NOMO-1 treated with dmso at 0.1 percent for 144 hours (cell line): ENCODE results near the gene SHROOM3.
A peak's percentile ranks its signal among the peaks of the same experiment; 100 is the strongest.

Source experiments
- DNase-seq: peaks from one replicate; lab custom pipeline; 2025; ENCODE audit not compliant: unreplicated experiment; lab: John Stamatoyannopoulos, UW

Gene SHROOM3

DNA sequence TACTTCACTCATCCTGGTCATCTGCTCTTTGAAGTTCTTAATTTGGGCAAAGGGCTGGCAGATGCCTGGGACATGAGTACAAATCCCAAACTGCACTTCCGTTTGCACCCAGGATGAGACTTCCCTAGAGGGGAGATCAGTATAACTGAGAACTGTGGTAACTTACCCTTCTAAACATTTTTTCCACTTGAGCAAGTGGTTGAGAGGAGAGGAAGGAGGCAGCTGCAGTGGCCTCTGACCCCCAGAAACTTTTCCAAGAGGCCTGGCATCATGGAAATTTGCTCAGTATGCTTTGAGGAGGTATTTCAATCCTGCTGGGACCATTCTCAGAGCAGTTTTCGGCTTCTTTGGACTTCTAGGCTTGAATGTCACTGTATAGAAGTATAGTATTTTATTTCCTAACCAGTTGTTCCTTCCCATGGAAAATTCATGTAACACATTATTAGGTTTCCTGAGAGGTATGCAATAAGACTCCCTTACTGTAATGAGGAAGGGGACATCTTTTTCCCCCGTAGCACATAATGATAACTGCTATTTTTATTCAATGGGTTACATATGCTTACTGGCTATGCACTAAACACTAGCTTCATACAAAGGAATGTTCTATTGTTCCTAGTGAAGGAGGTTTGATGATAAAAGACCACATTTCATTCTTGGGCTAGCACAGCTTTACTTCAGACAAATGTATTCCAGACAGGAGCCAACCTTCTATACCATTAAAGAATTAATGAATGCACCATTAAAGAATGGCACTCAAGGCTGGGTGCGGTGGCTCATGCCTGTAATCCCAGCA, 129.3 kb downstream of the SHROOM3 start:
- no peak for DNase-seq

DNA sequence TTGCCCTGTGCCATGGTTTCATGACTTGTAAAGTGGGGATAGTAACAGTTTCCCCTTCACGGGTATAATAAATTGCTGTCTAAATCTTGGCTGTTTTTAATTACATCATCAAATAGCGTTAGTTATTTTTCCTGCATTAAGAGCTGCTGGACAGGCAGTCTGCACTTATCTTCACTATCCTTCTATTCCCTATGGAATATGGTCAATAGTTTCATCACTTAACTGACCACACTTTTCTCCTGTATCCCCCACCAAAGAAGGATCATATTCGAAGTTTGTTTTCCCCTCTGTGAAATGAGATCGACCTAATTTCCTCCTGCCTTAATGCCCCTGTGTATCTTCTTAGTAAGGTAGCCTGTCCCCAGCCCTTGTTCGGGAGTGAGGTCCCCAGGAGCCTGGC, 133.2 kb downstream of the SHROOM3 start:
- no peak for DNase-seq

DNA sequence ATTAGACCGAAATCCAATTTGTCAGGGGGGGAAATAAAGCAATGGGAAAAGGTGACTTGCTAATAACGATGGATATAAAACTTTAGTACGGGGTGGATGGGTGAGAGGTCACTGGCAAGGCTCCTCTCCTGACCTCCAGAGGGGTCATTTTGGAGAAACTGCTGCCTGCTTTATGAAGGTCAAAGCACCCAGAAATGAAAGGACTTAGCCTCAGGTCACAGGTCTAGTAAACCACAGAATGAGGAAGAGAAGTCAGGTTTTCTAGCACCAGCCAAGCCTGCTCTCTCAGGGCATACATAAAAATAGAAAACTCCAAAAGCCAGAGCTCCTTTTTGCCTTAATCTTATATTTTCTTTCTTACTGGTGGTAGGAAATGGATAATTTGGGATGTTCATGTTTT, 134.2 kb downstream of the SHROOM3 start:
- DNase-seq, result no peak

DNA sequence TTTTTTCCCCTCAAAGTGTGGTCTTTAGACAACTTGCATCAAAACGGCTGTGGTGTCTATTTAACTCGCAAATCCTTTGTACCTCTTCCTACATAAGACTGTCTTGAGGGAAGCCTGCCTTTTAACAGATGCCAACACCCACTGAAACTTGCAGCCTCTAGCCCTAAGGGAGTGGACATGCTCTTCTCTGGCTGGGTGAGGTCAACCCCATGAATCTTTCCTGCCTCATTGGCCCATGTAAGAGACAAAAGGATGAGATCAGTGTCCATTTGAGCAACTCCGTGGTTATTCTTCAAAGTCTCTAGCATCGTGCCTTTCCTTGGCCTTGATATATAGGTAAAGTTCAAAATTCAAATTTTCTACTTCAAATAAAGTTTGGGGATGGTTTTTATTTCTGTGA, 134.7 kb downstream of the SHROOM3 start:
- DNase-seq, result no peak

DNA sequence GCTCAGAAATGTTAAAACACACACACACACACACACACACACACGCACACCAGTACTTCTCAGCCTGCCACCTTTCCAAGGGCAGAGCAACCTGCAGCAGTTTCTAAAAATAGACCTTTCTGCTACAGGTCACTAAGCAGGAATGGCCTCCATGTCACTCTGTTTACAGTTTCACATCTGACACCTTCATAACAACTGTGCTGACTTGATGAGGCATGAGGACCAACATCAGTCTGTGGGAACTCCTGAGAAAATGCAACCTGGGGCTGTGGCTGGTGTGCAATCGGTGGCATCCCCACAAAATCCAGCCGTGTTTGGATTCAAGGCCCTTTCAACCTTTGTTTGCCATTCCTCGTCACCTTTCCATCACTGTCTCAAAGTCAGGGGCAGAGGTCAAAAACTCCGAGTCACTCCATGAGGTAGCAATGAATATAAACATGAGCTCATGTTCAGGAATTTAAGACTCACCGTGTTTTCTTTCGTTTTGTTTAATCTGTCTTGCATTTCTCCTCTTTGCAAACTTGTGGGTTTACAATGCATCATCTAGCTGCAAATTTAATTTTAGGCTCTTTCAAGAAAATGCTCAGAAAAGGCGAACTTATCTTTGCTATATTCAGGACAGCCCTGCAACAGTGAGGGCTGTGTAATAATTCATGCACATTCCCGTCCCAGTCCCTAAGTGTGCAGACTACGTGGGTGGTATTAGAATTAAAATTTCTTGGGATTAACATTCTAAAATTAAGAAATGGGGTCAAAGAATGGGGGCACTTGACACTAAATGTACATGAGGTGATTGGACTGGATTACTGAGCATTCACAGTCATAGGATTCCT, 135.3 kb downstream of the SHROOM3 start:
- no peak for DNase-seq

DNA sequence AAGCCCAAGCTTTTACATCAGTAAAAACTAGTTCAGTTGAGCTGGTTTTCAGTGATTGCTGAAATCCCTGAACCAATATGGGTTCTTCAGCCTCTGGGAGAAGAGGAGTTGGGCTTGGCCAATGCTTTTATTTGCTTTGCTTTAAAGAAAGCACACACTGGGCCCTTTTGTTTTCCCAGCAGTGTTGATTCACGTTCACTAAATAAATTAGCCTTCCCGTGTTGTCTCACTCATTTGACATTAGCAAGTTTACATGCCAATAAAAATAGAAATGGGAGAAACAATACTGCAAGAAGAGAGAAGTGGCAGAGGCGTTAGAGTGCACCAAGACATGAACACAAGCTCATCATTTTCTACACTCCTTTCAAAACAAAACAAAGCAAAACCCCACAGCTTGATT, 136.2 kb downstream of the SHROOM3 start:
- no peak for DNase-seq

DNA sequence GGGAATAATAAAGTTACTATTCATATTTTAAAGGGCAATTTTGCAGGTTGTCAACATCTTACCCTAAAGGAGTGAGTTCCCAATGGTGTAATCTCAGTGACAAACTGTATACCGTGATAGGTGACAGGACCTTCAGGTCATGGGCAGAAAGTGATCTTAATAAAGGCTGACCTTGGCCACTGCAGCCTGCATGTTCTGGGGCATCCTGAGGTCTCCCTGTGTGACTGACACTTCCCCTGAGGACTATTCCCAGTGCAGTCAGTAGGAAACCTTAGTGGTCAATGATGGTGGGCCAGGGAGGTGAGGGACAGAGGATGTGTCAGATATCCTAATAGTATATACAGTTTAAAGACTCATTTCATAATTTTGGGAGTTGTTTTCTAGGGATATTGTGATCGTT, 137.2 kb downstream of the SHROOM3 start:
- DNase-seq, result no peak

DNA sequence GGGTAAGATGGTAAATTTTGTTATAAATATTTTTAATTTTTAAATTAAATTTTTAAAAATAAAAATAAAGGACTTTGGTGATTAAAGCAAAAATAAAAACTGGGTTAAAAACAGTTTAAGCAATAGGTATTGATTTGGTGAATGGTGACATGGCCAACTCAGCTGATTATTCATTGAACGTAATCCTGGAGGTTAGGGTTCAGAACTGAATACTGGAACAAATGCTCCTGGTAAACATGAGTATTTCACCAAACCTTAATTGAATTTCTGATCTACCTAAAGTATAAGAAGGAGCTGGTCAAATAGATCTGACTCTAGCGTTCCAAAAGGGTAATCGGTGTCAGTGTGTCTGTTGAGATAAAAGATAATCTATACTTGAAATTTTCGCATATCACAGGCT, 141.8 kb downstream of the SHROOM3 start:
- DNase-seq, result no peak

DNA sequence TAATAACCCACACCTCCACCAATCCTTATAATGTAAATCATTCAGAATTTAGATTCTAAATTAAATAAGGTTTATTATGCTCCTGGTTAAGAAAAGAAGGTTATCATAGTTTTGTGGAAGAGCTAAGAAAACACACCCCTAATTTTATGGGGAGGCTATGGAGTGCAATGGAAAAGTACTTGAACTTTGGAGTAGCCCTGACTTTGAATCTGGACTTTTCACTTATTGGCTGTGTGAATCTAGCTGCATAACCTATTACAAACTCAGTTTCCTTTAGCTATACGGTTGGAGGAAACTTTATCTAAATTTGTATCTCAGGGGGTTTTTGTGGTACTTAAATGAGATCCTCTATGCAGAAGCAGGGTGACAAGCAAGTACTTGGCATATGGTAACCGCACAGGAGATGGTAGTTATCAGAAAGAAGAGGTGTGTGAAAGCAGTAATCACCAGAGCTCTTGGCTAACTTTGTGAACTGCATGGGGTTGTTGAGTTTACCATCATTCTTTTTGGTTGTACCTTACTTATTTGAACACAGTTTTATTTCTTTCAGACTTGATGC, 143.1 kb downstream of the SHROOM3 start:
- no peak for DNase-seq

DNA sequence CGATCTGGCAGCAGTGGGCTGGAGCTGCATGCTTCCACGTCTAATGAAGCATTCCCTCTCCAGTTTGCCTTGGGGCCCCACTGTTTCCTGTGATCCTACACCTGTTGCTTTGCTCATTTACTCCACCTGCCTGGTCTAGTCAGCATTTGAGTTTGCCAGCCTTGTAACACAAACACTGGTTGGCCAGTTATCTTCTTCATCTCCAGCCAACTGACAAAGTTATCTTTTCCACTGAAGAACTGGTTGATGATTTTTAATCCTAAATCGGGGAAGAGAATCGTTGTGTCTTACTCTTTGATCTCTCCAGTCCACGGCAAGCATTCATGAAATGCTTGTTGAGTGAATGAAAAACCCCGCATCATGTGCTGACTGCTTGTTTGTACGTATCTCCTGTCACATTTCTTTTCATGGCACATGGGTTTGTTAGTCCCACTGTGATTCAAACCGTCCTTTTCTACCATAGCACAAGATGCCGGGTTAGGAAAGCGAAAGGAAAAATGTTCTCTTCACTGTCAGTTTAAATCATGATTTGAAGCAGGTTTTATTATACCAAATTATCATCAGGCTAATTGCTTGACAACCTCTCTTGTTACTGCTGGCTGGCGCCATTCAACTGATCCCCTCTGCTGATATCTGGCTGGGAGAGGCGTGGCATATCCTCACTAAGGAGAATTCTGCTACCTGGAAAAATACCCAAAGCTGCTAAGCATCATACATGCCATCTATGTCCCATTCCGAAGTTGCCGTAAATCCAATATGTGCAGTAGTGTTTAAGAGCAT, 144.8 kb downstream of the SHROOM3 start:
- DNase-seq, result no peak

DNA sequence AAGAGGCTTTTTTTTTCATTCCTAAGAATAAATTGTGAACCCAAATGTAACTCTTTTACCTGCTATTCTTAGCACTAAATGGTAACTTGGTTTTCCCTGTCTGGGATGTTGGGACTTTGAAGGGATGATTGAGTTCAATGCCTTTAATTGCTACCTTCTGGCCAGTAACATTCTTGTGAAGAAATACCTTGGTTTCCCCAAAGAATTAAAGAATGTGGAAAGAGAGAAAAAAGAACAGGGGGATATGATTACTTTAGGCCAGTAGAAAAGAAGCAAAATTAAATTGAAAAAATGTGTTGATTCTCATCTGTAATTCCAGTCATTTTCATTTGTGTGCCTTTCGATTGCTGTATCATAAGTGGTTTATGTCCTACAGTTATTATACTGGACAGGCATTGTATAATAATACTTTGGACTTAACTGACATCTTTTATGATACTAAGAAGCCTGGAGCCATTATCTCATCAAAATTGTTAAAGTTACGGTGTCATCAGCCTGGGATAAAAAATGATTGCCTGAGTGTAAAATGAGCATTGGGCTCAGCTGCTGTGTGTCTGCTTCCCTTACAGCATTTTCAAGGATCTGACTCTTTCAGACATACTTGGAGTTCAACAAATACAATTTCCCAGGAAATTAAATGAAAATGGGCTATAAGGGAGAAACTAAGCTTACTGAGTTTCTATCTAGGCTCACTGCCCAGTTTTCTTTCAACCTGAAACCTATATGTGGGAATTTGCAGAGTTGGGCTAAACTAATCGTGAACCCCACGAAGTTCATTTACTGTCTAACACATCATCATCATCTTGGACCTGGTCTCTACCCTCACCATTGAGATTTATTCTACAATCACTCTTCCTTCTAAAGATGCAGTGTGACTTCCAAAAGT, 146.3 kb downstream of the SHROOM3 start:
- DNase-seq, result no peak

DNA sequence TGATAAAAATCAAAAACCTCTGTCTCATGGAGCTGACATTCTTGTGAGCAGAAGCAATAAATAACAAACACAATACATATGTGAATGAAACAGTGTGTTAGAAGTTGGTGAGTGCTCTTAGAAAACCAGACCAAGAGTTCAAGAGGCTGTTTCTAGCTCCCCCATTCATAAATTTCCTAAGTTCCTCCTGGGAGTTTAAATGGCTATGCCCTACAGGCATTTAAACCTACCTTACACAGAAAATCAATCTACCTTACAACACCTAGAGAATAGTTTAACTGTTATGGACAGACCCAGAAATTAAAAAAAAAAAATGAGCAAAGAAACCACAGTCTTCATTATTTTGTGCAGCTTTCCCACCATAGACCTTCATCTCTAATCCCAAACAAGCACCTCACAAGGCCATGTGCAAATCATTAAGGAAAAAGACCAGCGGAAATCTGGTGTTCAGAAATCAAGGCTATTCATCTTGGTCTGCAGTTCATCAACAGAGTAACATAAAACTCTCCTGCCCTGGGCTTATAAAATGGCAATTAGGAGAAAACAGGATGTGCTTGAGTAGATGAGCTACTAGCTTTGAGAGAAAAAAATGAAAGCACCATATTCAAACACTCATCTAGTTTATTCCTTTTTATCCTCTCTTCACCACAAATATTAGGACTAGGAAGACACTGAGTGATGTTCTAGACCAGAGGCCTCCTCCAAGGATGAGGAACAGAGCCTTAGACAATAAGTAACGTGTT, 147.2 kb downstream of the SHROOM3 start:
- no peak for DNase-seq

DNA sequence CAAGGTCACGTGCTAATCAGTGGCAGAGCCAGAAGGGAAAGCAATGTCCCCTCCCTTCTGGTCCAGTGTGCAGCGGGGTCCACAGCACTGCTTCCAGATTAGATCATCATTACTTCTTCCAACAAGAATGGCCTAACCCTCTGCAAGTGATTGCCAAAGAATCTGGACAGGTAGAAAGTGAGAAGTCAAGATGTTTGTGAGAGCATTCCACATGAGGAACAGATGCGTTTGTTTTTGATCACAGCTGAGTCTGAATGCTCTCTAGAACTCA, 147.7 kb downstream of the SHROOM3 start:
- no peak for DNase-seq

DNA sequence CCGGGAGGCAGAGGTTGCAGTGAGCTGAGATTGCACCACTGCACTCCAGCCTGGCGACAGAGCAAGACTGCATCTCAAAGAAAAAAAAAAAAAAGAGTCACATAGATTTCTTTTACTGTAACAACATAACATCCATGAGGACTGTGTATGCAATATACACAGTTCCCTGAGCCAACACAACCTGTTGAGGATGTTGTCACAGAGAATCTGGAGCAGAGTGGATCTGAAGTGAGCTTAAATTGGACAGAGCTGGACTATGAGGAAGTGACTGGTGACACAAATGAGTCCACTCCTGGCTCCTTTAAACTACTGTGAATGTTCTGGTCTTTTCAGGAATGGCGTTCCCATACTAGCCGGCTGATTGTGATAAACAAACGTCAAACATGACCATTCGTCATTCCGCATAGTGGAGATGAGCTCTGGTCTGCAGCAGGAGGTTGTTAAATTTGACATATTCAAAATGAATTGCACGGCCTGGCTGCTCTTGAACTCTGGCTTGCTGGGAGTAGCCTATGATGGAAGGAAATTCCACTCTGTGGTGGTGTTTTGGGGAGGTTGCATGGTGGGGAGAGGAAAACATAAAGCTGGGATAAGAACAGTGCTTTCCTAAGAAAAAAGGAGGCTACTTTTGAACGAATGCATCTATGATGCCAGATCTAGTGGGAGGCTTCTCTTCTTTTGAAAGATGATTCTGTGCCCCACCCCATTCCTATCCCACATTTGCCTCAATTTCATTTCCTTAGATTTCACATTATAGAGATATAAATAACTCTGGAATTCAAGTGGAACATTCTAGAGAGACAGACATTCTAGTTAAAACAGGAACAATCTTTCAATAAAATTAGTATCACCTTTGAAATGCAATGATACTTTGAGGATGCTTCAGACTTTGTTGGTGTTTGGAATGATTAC, 149.5 kb downstream of the SHROOM3 start:
- DNase-seq, result no peak

DNA sequence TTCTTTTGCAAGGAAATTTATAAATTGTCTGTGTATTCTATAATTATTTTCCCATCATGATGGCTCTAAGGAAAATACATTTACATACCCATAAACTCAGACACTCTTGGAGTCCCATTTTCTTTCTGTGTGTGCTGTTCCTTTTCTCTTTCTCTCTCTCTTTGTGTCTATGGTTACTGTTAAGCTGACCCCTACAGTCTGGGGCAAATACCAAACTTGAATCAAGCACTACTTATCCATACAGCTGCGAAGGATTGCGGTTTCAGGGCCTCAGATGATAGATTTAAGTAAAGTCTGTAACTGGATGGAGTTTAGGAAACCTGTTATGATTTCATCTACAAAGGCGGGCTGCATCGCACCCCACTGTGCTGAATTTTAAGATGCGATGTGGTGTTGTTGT, 150.2 kb downstream of the SHROOM3 start:
- no peak for DNase-seq

DNA sequence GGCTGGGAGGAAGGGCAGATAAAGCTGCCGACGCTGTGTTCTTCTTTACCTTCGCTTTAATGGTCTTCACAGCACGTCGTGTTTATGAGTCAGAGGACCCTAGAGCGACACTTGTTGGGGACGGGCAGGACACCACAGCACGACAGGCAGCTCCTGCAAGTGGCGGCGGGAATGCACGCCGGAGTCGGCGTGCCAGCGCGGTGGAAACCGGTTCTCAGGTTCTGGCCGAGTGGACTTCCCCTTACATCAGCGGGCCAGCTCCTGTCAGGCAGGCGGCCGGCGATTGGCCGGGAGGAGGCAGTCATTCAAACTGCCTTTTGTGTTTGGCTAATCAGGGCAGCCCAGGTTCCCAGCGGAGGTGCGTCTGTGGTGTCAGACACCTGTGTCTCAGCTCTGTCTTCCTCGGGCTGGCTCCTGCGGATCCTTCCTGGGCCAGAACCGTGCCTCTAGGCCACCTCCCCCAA, 150.9 kb downstream of the SHROOM3 start:
- DNase-seq, result peak; percentile 49

DNA sequence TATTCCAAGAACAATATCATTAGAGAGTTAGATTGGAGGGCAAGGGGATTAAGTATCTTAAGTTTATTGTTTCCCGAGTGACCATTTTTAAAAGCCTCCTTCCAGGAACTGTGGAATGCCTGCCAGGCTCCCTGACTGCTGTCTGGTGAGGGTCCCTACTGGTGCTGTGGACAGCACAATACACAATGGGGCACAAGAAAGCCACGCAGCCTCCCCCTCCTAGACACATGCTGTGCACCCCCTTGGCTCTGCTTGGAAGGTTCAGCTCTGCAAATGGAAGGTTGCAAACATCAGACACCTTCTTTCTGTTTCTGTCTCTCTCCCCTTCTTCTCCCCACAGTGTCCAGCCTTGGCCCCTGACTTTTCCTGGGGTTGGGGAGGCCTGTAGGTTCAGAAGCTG, 153.2 kb downstream of the SHROOM3 start:
- no peak for DNase-seq

DNA sequence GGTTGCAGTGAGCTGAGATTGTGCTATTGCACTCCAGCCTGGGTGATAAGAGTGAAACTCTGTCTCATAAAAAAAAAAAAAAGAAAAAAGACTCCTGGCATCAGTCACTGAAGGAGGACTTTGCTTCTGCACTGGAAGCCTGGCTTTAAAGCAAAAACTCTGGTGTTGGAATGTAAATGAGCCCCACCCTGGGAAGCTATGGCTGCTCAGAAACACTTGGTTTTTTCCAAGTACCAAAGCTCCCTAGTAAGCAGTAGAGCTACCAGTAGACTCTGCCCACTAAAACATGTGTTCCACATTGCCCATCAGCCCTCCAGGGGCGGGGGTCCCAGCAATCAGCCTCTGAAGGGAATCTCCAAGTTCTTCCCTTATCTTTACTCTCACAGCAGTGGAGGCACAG, 154.4 kb downstream of the SHROOM3 start:
- DNase-seq, result no peak
